H1 (cell line): Measurements from ENCODE around the gene PRC1. TPM values are rescaled to one million over a fixed set of nuclear protein-coding genes. Genes with fewer than 3 reads are reported as not detected.

Source experiments
- CBX5 ChIP-seq: fragments of 300-800, 300-1000 bp; sonication (generic); IDR thresholded peaks from 2 replicates; pipeline ENCODE4 v1.7.1; 2016; ENCODE audit warnings: antibody characterized with exemption, low read length, low read depth
- CBX8 ChIP-seq: fragments of 300-800, 300-1000 bp; sonication (generic); IDR thresholded peaks from 2 replicates; pipeline ENCODE4 v1.7.1; 2016; ENCODE audit warnings: low read depth, low read length, borderline replicate concordance
- CHD1 ChIP-seq: IDR thresholded peaks from 2 replicates; pipeline ENCODE4 v1.6.1; 2012; ENCODE audit warnings: low read depth, low read length, improper control_type of control experiment
- CREB1 ChIP-seq: IDR thresholded peaks from 2 replicates; pipeline ENCODE4 v1.6.1; 2012; ENCODE audit warnings: inconsistent platforms
- CTBP2 ChIP-seq: IDR thresholded peaks from 2 replicates; pipeline ENCODE4 v1.7.0; 2011; ENCODE audit warnings: borderline replicate concordance, mild to moderate bottlenecking, moderate library complexity, mixed read lengths, low read length; ENCODE audit not compliant: insufficient read depth, insufficient read length
- EP300 ChIP-seq, 2 experiments: IDR thresholded peaks; 1 replicate in 1 of 2; 2 replicates in 1 of 2; pipeline ENCODE4 v1.6.1; 2011 to 2012; ENCODE audit warnings: low read depth in 2 of 2, low read length in 2 of 2, mild to moderate bottlenecking in 2 of 2, borderline replicate concordance in 1 of 2, inconsistent platforms in 1 of 2, moderate library complexity in 1 of 2
- FOSL1 ChIP-seq: IDR thresholded peaks from 2 replicates; pipeline ENCODE4 v1.6.1; 2011; ENCODE audit warnings: mild to moderate bottlenecking, low read depth, low read length, moderate library complexity; ENCODE audit not compliant: insufficient read depth
- HDAC2 ChIP-seq, 2 experiments: fragments of 300-600 bp in 1 of 2; sonication (generic) in 1 of 2; IDR thresholded peaks; 2 replicates each; pipeline ENCODE4 v1.6.1; 2011 to 2012; ENCODE audit warnings: low read depth in 2 of 2, low read length in 2 of 2, mild to moderate bottlenecking in 2 of 2, moderate library complexity in 2 of 2, borderline replicate concordance in 1 of 2, inconsistent platforms in 1 of 2
- HDAC6 ChIP-seq: IDR thresholded peaks from one replicate; pipeline ENCODE4 v1.7.1; 2012; ENCODE audit warnings: low read depth, mild to moderate bottlenecking, inconsistent platforms, low read length, moderate library complexity
- JUND ChIP-seq: IDR thresholded peaks from 2 replicates; pipeline ENCODE4 v1.6.1; 2011; ENCODE audit warnings: mild to moderate bottlenecking, improper control_type of control experiment, low read length
- NRF1 ChIP-seq: IDR thresholded peaks from 2 replicates; pipeline ENCODE4 v1.6.1; 2011; ENCODE audit warnings: mild to moderate bottlenecking, low read depth, low read length, improper control_type of control experiment
- PHF8 ChIP-seq: fragments of 200-600 bp; sonication (generic); conservative IDR thresholded peaks from 2 replicates; pipeline ENCODE4 v1.7.1; 2012; ENCODE audit warnings: low read depth, mild to moderate bottlenecking, inconsistent platforms, low read length, moderate library complexity
- POLR2A ChIP-seq, 2 experiments: IDR thresholded peaks; 1 replicate in 1 of 2; 2 replicates in 1 of 2; pipeline ENCODE4 v1.6.1; 2011; ENCODE audit warnings: low read depth in 2 of 2, low read length in 2 of 2, mild to moderate bottlenecking in 2 of 2; ENCODE audit errors: control extremely low read depth in 1 of 2
- RBBP5 ChIP-seq: IDR thresholded peaks from 2 replicates; pipeline ENCODE4 v1.7.1; 2012; ENCODE audit warnings: low read depth, mild to moderate bottlenecking, inconsistent platforms, low read length, moderate library complexity, borderline replicate concordance
- RFX5 ChIP-seq: IDR thresholded peaks from 2 replicates; pipeline ENCODE4 v1.6.1; 2011; ENCODE audit warnings: low read depth, low read length, improper control_type of control experiment, borderline replicate concordance
- SIN3A ChIP-seq, 2 experiments: IDR thresholded peaks in 1 of 2; conservative IDR thresholded peaks in 1 of 2; 2 replicates each; pipeline ENCODE4 v1.6.1; 2011 to 2012; ENCODE audit warnings: low read length in 2 of 2, improper control_type of control experiment in 1 of 2, low read depth in 1 of 2, mild to moderate bottlenecking in 1 of 2
- SIRT6 ChIP-seq: IDR thresholded peaks from one replicate; pipeline ENCODE4 v1.7.1; 2012; ENCODE audit warnings: low read length, inconsistent platforms
- SIX5 ChIP-seq: IDR thresholded peaks from 2 replicates; pipeline ENCODE4 v1.6.1; 2011; ENCODE audit warnings: mild to moderate bottlenecking, low read depth, low read length
- SP1 ChIP-seq: IDR thresholded peaks from 2 replicates; pipeline ENCODE4 v1.6.1; 2011; ENCODE audit warnings: low read depth, low read length
- TCF12 ChIP-seq: IDR thresholded peaks from 2 replicates; pipeline ENCODE4 v1.6.1; 2011; ENCODE audit warnings: low read depth, mild to moderate bottlenecking, low read length
- YY1 ChIP-seq: IDR thresholded peaks from 2 replicates; pipeline ENCODE4 v1.6.1; 2011; ENCODE audit warnings: low read depth, mild to moderate bottlenecking, low read length
- polyA plus RNA-seq, 7 experiments: library from polyadenylated mRNA; depleted of rRNA in 3 of 7; stranded (reverse) in 5 of 7; unstranded in 2 of 7; fragments of >200 nt in 5 of 7; fragments of 200-250 nt in 2 of 7; gene quantifications; 1 replicate in 5 of 7; 2 replicates in 1 of 7; 4 replicates in 1 of 7; pipeline versions ENCODE4 v1.2.1 to v1.2.3, GENCODE V29; 2011 to 2013; ENCODE audit warnings: missing spikeins in 2 of 7, mixed read lengths in 2 of 7
- total RNA-seq: library from RNA; stranded (reverse); fragmentation: NEBNext Ultra II Directional; extraction: Animal tissue kit (Norgen Biotek cat#: 25700); gene quantifications from 2 replicates; pipeline ENCODE4 v1.2.1, GENCODE V29; 2021
- TF ChIP-seq, protein P1 (sequence below): IDR thresholded peaks from 2 replicates; pipeline ENCODE4 v1.6.1; 2011; ENCODE audit warnings: low read length, improper control_type of control experiment

Gene PRC1
- total and polyA plus RNA-seq, 2 of the 8 experiments (the other 6 are each of a cell fraction or from before 2014, with no cell fraction given) = 90.7 to 181 TPM

DNA sequence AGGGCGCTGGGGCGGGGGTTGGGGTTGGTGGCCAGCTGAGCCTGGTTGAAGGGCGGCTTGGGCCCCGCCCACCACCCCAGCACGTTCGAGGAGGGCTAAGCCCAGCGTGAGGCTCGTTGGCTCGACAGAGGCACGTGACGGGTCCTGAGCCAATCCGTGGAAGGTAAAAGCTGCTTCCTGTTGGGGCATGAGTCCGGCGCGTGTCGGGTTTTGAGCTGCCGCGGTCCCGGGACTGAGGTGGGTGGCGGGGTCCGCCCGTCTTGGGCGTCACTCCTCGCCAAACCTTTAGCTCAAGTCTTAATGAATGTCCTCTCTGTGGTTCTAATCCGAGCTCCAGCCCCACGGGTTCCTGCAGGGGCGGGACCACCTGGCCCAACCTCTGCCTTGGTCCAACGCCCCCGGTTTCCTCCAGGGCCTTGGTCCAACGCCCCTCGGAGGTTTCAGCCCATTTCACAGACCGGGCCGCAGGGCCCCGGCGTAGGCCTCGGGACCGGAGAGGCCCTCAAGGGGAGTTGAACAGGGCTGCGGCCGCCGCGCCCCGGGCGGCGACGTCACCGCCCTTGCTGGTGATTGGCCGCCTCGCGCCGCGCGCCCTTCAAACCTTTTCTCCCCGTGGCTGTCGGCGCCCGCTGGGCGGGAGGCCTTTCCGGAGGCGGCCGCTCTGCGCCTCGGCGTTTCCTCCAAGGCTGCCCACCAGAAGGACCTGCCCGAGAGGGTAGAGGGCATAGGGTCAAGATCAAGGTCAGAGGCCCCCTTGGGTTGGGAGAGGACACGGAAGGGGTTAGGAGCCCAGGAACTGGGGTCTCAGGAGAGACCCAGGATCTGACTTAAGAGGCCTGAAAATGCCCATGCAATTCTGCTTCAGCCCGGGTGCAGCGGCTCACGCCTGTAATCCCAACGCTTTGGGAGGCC is 39.4 kb downstream of the PRC1 start, which contains the start of gene RCCD1 (continued):
- TF ChIP-seq HDAC2 (IDR thresholded peaks at IDR 0.05; ENCODE audit: borderline replicate concordance in 1 of 2, low read depth in 2 of 2, low read length in 2 of 2) = peak in 1 of 2 experiments; percentile 75; a peak in 1 of 4 replicates
- TF ChIP-seq RBBP5 = peak; percentile 42; the same call in 1 of the 2 replicates
- no peak for TF ChIP-seq SIRT6
- no peak for TF ChIP-seq RFX5
- TF ChIP-seq CBX5 = no peak
- TF ChIP-seq SIX5 = no peak
- TF ChIP-seq, protein P1, sequence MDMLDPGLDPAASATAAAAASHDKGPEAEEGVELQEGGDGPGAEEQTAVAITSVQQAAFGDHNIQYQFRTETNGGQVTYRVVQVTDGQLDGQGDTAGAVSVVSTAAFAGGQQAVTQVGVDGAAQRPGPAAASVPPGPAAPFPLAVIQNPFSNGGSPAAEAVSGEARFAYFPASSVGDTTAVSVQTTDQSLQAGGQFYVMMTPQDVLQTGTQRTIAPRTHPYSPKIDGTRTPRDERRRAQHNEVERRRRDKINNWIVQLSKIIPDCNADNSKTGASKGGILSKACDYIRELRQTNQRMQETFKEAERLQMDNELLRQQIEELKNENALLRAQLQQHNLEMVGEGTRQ = peak; percentile 98
- no peak for TF ChIP-seq EP300 (IDR thresholded peaks at IDR 0.05; ENCODE audit: borderline replicate concordance in 1 of 2, low read depth in 2 of 2, low read length in 2 of 2)
- no peak for TF ChIP-seq CTBP2
- no peak for TF ChIP-seq HDAC6
- TF ChIP-seq SIN3A (conservative IDR thresholded peaks at IDR 0.05 in 1 of 2, IDR thresholded peaks at IDR 0.05 in 1 of 2; ENCODE audit: low read depth in 1 of 2, low read length in 2 of 2) = no peak
- TF ChIP-seq YY1 = no peak
- TF ChIP-seq PHF8 = peak; percentile 77
- TF ChIP-seq POLR2A (IDR thresholded peaks at IDR 0.05; ENCODE audit: control extremely low read depth in 1 of 2, low read depth in 2 of 2, low read length in 2 of 2) = peak; percentile 79 to 95
- no peak for TF ChIP-seq CBX8
- 0 out of 2 replicates have a peak, but pooled peaks have one; percentile 5 for TF ChIP-seq TCF12
- TF ChIP-seq FOSL1 = no peak
- TF ChIP-seq CHD1 = no peak
- peak; percentile 7; the same call in 1 of the 2 replicates for TF ChIP-seq SP1
- no peak for TF ChIP-seq NRF1
- TF ChIP-seq CREB1 = peak; percentile 41
- 0 out of 2 replicates have a peak, but pooled peaks have one; percentile 2 for TF ChIP-seq JUND
